ENCODE results near the gene DGKD. TPM values are rescaled to one million over a fixed set of nuclear protein-coding genes. Genes with fewer than 3 reads are reported as not detected.
A peak's percentile ranks its signal among the peaks of the same experiment; 100 is the strongest.

Gene DGKD
- total RNA-seq, 1 experiment from 2014 or later = 14.1 TPM

DNA sequence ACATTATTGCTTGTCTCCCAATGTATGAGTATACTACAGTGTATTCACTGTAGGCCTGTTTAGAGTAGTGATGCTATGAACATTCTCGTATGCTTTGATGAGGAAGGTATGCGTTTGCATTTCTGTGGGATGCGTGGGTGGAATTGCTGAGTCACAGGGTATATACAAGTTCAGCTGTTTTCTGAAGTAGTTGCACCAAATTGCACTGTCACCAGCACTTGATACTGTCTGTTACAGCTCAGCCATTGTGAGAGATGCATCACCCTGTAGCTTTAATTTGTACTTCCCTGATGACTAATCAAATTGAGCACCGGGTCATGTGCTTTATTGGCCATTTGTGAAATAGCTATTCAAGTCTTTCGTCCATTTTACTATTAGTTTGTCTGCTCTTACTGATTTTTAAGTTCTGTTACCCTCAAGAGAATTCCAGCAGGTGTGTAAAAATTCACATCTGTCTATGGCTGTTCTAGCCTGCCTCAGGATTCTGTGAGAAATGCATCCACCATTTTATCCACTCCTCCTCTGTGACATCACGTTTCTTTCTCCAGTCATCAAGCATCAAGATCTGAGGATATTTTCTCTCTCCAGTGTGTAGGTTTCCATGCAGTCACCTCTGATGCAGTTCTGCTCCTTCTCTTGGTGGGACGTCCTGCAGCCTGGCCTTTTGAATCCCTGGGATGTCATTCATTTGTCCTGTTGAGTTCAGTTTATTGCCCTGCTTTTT is 72.5 kb downstream of the DGKD start:
- DNase-seq (ENCODE audit: low read depth) = peak; percentile 95

DNA sequence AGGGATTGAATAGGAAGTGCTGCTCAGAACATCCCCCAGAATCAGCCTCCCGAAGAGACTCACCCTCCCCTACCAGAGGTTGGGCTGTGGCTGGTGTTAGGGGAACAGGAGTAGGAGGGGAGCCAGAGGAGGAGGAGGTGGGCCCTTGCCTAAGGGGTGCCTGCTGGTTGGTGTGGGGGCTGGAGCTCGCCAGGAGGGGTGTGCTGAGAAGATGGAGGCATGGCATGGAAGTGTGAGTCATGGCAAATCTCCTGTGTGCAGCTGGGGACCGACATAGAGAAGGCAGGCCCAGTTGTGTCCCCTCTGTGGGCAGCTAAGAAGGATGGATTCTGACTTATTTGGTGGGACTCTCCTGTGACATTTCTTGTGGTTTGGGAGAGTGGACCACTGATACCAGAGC is 73.7 kb downstream of the DGKD start:
- no peak for DNase-seq (ENCODE audit: low read depth)

DNA sequence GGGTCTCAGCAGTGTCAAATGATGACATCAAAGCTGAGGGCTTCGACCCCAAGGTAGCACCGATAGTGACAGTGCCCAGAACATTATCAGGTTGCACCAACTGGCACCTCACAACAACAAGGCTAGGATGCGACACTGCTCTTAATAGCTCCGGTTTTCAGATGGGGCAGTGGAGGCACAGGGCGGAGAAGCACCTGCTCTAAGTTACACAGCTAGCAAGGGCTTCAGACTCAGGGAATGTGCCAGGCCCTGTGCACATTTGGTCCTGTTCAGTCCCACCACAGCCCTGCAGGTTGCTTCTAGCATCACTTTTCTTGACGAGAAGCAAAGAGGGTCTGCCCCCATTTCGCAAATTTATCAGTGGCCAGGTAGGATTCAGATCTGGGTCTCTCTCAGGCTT is 74.1 kb downstream of the DGKD start:
- no peak for DNase-seq (ENCODE audit: low read depth)

DNA sequence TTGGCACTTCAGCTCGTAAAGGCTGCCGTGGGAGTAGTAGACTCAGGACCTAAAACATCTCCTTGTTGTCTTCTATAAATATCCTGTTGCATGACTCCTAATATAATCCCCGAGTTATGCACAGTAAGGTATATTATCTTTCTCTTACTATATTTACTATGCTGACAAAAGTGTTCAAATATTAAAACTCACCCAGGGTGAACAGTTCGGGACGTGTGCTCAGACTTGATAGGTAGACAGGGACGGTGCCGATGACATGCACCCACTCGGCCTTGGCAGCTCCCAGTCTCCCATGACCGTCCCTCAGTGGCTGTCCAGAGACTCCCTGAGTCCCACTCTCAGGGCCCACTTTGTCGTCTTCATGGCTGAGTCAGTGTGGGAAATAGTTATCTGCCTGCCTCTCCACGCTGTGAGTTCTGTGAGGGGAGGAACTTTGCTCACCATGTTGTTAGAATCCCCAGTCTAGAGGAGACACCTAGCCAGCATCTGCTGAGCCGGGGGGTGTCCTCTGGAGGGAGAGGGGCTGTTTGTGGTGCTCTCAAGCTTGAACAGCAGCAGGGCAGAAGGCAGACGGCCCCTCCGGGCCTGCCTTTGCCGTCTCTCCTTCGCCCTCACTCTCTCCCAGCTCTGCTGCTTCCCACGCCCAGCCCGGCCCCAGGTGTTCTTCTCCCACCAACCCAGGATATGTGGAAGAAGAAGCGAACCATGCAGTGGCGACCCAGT is 75.0 kb downstream of the DGKD start:
- DNase-seq (ENCODE audit: low read depth) = no peak

DNA sequence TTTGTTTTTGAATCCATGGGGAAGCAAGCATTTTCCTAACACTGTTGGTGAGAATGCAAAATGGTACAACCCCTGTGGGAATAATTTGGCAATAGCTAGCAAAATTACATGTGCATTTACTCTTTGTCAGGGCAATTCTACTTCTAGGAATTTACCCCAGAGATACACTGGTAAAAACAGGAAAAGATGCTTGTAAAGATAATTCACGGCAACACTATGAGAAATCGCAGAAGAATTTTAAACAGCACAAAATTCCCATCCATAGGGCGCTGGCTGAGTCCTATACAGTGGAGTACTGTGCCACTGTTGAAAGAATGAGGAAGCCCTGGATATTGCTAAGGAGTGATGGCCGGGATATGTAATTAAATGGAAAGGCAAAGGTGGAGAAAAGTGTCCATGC is 75.8 kb downstream of the DGKD start:
- no peak for DNase-seq (ENCODE audit: low read depth)

DNA sequence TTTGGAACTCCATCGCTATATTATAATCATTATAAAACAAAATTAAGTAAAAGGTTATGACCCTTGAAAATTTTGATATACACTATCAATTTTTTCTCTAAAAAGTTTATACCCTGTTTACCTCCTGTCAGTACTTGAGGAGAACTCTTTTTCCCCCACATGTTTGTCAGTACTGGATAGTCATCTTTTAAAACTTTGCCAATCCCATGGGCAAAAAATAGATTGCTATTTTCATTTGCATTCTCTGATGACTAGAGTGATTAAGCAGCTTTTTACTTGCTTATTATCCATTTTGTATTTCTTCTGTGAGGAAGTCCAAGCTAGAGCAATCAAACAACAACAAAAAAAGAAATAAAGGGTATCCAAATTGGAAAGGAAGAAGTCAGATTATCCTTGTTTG is 76.4 kb downstream of the DGKD start:
- no peak for DNase-seq (ENCODE audit: low read depth)

DNA sequence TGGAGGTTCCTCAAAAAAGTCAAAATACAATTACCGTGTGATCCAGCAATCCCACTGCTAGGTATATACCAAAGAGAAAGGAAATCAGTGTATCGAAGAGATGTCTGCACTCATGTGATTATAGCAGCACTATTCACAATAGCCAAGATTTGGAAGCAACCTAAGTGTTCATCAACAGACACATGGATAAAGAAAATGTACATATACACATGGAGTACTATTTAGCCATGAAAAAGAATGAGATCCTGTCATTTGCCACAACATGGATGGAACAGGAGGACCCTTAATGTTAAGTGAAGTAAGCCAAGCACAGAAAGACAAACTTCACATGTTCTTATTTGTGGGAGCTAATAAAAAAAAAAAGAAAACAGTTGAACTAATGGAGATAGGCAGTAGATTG is 78.7 kb downstream of the DGKD start:
- no peak for DNase-seq (ENCODE audit: low read depth)

DNA sequence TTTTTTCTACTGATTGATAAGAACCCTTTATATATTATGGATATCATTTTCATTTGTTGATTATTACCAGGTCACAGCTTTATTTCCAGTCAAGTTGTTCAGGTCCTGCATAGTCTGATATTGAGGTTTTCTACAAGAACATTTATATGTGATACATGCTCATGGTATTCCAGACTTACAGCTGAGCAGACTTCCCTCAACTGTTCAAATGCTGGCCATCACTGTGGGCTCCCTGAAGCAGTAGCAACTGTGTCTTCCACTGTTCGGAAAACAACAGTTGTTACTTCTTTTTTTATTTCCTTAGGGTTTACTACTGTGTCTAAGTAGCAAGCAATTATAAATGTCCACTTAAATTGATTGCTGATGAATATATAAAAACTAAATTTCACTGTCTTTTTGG is 79.5 kb downstream of the DGKD start:
- no peak for DNase-seq (ENCODE audit: low read depth)

DNA sequence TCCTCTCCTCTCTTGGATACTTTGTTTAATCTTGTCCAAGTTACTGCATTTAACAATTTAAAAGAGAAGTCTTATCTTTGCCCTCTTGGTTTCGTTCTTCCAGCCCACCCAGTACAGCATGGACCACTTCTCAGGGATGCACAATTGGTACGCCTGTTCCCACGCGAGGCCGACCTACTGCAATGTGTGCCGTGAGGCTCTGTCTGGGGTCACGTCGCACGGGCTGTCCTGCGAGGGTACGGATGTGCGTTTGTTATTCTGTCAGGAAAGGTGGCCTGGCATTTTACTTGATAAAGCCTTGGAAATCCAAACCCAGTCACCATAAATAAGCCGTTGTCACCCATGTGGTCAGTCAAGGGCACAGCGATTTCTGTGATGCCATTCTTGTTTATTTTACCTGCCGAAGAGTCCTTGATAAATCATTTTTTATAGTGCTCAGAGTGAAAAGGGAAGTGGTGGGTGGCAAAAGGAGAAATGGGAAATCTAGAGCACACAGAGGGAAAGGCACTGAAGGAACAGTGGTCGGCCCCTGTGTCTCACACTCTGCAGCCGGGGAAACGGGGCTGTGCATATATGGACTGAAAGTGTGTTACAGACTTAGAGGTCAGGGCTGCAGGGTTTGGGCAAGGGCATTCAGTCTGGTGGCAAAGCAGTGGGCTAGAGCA is 80.5 kb downstream of the DGKD start:
- no peak for DNase-seq (ENCODE audit: low read depth)

DNA sequence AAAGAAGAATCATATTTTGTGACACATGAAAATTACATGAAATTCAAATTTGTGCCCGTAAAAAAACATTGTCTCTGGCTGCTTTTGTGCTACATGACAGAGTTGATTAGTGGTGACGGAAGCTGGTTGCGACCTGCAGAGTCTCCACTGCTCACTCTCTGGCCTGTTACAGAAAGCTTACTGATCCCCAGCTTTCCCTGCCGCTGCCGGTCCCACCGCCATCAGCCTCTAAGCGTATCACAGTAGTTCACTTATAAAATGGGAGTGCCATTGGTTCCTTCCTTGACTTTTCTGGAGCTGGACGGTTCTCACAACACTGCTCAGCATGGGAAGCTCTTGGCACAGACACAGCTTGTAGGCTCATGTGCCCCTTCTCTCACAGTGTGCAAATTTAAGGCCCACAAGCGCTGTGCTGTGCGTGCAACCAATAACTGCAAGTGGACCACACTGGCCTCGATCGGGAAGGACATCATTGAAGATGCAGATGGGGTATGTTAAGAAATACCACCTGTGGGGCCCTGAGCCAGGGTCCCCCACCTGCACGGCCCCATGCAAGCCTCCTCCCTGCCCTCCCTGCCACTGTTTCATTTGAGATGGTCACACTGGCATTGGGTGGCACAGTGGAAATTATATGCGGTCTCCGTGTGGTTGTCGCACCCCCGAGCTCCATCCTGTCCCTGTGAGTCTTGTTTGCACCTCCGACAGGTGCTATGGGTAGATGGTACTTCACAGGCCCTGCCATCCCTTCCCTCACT is 81.3 kb downstream of the DGKD start:
- DNase-seq (ENCODE audit: low read depth) = no peak

DNA sequence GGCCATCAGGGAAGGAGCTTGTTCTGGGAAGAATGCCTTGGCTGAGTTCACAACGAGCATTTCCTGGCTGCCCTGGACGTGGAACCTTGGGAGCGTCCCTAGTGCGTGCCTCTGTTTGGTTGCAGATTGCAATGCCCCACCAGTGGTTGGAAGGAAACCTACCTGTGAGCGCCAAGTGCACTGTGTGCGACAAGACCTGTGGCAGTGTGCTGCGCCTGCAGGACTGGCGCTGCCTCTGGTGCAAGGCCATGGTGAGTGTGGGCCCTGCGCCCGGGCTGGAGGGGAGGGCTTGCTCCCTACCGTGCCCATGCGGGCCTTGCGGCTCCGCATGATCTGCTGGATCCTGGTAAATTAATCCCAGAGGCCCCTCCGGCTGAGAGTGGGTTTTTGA is 81.9 kb downstream of the DGKD start:
- DNase-seq (ENCODE audit: low read depth) = no peak

DNA sequence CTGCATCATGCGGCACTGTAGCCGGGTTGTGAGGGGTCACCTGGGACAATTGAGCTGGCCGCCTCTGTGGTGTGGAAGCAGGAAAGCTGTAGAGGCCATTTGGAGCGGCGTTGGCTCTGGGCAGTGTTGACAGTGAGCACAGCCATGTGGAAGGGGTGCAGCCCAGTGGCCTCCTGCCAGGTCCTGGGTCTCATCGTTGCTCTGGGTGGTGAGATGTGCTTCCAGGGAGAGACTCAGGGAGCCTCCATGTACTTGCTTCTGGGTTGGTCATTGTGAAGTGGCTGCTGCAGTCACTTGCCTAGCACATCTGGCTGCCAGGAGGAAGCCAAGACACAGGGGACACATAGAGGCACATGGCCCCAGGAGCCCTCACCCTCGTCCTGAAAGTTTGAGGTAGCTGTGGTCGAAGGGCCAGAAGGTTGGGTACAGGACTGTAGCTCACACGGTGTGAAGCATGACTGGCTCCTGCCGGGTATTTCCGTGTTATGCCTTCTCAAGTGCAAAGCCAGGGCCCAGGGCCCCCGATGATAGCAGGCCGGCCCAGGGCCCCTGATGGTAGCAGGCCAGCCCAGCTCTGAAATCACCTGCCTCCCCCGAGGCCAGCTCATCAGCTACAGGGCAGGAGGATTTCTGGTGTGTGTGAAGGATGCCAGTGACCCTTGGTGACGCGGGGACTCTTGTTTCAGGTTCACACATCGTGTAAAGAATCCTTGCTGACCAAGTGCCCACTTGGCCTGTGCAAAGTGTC is 82.6 kb downstream of the DGKD start:
- no peak for DNase-seq (ENCODE audit: low read depth)

DNA sequence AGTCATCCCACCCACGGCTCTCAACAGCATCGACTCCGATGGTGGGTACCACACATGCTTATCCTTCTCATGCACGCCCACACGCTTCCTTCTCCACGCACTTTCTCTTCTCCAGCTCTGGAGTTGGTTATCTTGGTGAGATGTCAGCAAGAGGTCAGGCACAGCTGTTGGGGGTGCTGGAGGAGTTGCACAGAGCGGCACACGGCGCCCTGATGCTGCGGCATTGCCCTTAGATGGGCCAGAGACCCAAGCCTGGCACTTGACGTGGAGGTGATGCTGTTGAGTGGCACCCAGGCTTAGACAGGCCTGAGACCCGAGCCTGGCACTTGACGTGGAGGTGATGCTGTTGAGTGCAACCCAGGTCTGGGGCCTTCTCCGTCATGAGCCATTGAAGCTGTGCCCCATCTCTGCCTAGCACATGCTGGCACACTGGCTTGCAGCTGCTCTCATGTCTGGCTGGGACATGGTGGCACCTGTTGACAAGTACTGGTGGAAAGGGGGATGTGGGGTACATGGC is 83.2 kb downstream of the DGKD start:
- no peak for DNase-seq (ENCODE audit: low read depth)

DNA sequence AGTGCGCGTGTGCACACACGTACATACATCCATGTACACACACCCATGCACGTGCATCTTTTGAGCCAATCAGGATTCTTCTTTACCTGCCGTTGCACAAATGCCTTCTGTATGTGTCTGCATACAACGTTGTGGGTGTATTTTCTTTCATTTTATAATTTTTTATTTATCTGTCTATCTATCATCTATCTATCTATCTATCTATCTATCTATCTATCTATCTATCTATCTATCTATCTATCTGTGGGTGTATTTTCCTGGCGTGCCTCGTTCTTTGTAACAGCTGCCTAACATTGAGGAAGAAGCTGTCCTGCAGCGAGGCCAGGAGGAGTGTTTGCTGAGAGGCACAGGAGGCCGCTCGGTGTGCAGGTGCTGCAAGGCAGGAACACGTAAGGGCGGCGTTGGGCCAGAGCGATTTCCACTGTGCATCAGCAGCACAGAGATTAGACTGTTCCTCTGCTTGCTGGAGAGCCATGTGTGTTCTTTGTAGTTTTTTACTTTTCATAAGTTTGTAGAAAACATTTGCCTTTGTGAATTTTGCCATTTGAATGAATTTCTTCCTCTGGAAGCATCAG is 84.4 kb downstream of the DGKD start:
- no peak for DNase-seq (ENCODE audit: low read depth)

DNA sequence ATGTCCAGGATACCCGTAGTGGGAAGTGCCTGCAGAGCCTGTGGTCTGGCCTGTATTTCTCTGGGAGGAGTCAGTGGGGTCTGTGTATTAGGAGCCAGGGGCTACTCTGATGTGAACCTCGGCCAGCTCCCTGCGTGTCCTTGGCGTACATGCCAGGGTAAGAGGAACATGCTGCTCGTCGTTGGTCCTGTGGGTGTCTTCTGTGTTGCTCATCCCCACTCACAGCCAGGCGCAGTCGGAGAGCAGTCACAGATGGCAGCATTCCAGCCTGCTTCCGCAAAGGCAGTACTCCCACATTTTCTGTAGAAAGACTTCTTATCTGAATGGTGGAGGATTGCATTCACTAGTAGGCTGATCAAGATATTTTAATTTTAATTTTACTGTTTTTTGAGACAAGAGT is 84.9 kb downstream of the DGKD start:
- DNase-seq (ENCODE audit: low read depth) = no peak

DNA sequence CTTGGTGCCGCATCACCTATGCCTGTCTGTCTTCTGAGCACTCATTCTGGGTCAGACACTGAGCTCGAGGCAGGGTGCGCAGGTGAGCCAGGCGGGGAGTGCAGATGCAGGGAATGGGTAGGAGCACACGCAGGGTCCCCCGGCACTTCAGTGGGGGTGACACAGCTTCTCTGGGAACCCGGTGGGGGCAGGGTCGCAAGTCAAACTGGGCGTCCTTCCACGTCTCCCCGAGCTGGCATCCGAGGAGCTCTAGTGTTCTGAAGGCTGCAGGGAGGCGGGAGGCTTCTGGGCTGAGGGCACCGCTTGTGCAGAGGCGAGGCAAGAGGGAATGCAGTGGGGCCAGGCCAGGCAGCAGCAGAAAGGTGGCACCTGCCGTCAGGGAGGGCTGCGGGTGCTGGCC is 86.0 kb downstream of the DGKD start:
- DNase-seq (ENCODE audit: low read depth) = no peak

DNA sequence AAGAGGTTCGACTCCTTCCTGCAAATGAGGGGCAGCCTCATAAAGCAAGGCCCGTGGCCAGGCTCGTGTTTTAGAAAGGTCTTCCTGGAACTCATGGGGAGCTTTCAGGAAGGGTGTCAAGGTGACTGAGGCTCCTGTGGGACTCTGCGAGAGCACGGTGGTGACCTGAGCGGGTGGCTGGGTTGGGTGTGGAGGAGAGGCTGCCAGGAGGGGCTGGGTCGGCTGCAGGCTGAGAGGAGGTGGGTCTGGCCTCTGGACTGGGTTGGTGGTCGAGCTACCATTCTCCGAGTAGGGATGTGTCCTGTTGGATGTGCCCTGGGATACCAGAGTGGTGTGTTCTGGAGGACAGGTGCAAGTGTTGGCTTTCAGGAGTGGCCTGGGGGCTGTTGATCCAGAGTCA is 86.4 kb downstream of the DGKD start:
- no peak for DNase-seq (ENCODE audit: low read depth)

DNA sequence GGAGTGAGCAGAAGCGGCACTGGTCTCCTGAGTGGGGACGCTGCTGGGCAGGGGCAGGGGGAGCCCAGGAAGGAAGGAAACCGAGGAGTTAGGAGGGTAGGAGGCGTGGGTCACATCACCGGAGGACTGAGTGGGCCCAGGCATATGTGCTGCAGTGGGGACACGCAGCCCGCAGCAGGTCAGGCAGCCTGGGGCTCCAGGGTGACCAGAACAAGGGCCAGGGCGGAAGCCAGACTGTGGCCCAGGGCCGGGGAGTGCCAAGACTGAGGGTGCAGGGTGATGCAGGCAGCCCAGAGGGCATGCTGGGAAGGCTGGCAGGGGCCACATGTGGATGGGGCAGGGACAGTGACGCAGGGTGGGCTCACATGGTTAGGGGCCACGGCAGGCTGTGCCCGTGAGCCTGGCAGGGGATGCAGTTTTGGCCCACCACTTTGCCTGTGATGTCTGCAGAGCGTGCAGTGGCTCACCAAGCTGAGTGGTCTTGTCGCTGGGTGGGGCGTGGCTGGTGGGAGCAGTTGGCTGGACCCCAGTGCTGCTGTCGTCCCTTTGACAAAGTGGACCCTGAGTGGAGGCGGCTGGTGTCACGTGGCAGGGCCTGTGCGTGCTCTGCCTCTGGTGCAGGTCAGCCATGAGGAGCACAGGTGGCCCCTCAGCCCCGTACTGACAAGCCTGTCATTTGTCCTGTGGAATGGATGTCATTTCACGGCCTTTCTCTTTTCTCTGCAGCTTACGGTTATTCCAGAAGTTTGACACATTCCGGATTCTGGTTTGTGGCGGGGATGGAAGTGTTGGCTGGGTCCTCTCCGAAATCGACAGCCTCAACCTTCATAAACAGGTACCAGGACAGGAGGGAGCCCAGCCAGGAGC is 87.1 kb downstream of the DGKD start:
- no peak for DNase-seq (ENCODE audit: low read depth)

DNA sequence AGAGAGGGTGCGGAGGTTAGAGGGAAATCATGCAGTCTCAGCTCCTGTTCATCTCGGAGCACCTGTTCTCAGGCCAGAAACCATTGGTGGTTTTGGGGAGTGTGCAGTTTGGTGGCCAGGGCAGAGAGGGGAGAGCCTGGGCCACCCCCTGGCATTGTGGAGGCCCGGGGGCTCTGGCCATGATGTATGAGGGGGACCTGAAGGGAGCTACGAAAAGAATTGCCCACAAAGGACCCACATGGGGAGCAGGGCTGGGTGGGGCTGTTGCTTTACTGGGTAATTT is 87.7 kb downstream of the DGKD start:
- no peak for DNase-seq (ENCODE audit: low read depth)

Measured in HT1080 (cell line).